ENCODE data around the gene HNRNPH3. TPM values are rescaled to one million over a fixed set of nuclear protein-coding genes. Genes with fewer than 3 reads are reported as not detected.

HNRNPH3 gene
- total RNA-seq, 1 donor from 2014 or later = 95.3 TPM

- no peak for ATAC-seq
- Histone ChIP-seq H3K27me3 (no peaks in the 10 kb centered on the region), H3K9me3 (no peaks in the 10 kb centered on the region), H3K36me3 (no peaks in the 10 kb centered on the region), H3K4me1 (no peaks in the 10 kb centered on the region), H3K4me3 (no peak overlapping the region), H3K27ac (no peak overlapping the region)
- DNase-seq = no peak
- intact Hi-C loops (cut with DNase I) = no loop called here
- TF ChIP-seq CTCF (IDR thresholded peaks at IDR 0.05) = no peak
These were observed 34.8 kb upstream of the HNRNPH3 start for GRCh38 chr10:68296843-68297663.

- intact Hi-C loops (cut with DNase I) = loop anchor here (10.0 kb wide), 1 partner anchor 86 kb away; no protein-coding TSS in a partner anchor
- no peak overlapping the region for H3K4me3 ChIP-seq
- no peaks in the 10 kb centered on the region for H3K27me3 ChIP-seq
- TF ChIP-seq CTCF (IDR thresholded peaks at IDR 0.05) = no peak
- no peaks in the 10 kb centered on the region for H3K4me1 ChIP-seq
- ATAC-seq (peak; percentile 20), DNase-seq (no peak)
- no peak overlapping the region for H3K27ac ChIP-seq
- no peaks in the 10 kb centered on the region for H3K36me3 ChIP-seq
- no peaks in the 10 kb centered on the region for H3K9me3 ChIP-seq
These were observed 30.6 kb upstream of the HNRNPH3 start for GRCh38 chr10:68301301-68301700.

GRCh38 chr10:68301790-68302502, 29.9 kb upstream of the HNRNPH3 start:
- no peaks in the 10 kb centered on the region for H3K27me3 ChIP-seq
- H3K27ac ChIP-seq = no peak overlapping the region
- intact Hi-C loops (cut with DNase I) = loop anchor here (10.0 kb wide), 1 partner anchor 87 kb away; no protein-coding TSS in a partner anchor
- H3K4me3 ChIP-seq = no peak overlapping the region
- no peaks in the 10 kb centered on the region for H3K4me1 ChIP-seq
- H3K9me3 ChIP-seq = no peaks in the 10 kb centered on the region
- ATAC-seq = peak; percentile 76
- no peak for DNase-seq
- no peaks in the 10 kb centered on the region for H3K36me3 ChIP-seq
- TF ChIP-seq CTCF (IDR thresholded peaks at IDR 0.05) = peak; percentile 63

- intact Hi-C loops (cut with DNase I) = loop anchor here (10.0 kb wide), 1 partner anchor 88 kb away; no protein-coding TSS in a partner anchor
- Histone ChIP-seq H3K9me3 (no peaks in the 10 kb centered on the region), H3K27me3 (no peaks in the 10 kb centered on the region), H3K36me3 (no peaks in the 10 kb centered on the region), H3K4me3 (no peak overlapping the region), H3K27ac (no peak overlapping the region), H3K4me1 (no peaks in the 10 kb centered on the region)
- ATAC-seq = no peak
- DNase-seq = no peak
- TF ChIP-seq CTCF (IDR thresholded peaks at IDR 0.05) = no peak
These were observed 29.4 kb upstream of the HNRNPH3 start for GRCh38 chr10:68302503-68302823.

- Histone ChIP-seq H3K27ac (no peak overlapping the region), H3K27me3 (no peaks in the 10 kb centered on the region), H3K4me3 (no peak overlapping the region), H3K36me3 (no peaks in the 10 kb centered on the region), H3K9me3 (no peaks in the 10 kb centered on the region), H3K4me1 (no peaks in the 10 kb centered on the region)
- intact Hi-C loops (cut with DNase I) = loop anchor here (10.0 kb wide), 1 partner anchor 88 kb away; no protein-coding TSS in a partner anchor
- TF ChIP-seq CTCF (IDR thresholded peaks at IDR 0.05) = no peak
- no peak for DNase-seq
- no peak for ATAC-seq
These were observed 29.0 kb upstream of the HNRNPH3 start for GRCh38 chr10:68302871-68303270.

Data from upper lobe of right lung (tissue), 1 donor.